DMS79 treated with DMSO at 0.1 percent for 48 hours (cell line): ENCODE data around the gene SPESP1.
"Not testable (repeated sequence)": the region's sequence is repeated elsewhere in the genome, so short reads cannot be mapped to it uniquely, and the experiment has no call there.

Experiments used
- DNase-seq: peaks from one replicate; lab custom pipeline; 2025; lab: John Stamatoyannopoulos, UW

The SPESP1 gene

GRCh38 chr15:68963719-68964118 lies 33.4 kb downstream of the SPESP1 start:
- not testable (repeated sequence) for DNase-seq

- DNase-seq: no peak
These were observed 36.7 kb downstream of the SPESP1 start for GRCh38 chr15:68966996-68967395.

GRCh38 chr15:68967948-68968347 lies 37.6 kb downstream of the SPESP1 start:
- DNase-seq: no peak

- no peak for DNase-seq
These were observed 39.0 kb downstream of the SPESP1 start for GRCh38 chr15:68969298-68969697.

- no peak for DNase-seq
These were observed 42.1 kb downstream of the SPESP1 start for GRCh38 chr15:68972201-68973065.

GRCh38 chr15:68975651-68976160 lies 45.4 kb downstream of the SPESP1 start:
- not testable (repeated sequence) for DNase-seq

GRCh38 chr15:68977426-68977825 lies 47.1 kb downstream of the SPESP1 start:
- DNase-seq: not testable (repeated sequence)

GRCh38 chr15:68979006-68979405 lies 48.7 kb downstream of the SPESP1 start:
- no peak for DNase-seq

GRCh38 chr15:68979816-68980215 lies 49.5 kb downstream of the SPESP1 start:
- no peak for DNase-seq

GRCh38 chr15:68980786-68981185 lies 50.5 kb downstream of the SPESP1 start:
- no peak for DNase-seq

- DNase-seq: no peak
These were observed 51.6 kb downstream of the SPESP1 start for GRCh38 chr15:68981941-68982340.

- no peak for DNase-seq
These were observed 52.7 kb downstream of the SPESP1 start for GRCh38 chr15:68982976-68983563.

GRCh38 chr15:68983961-68984481 lies 53.7 kb downstream of the SPESP1 start:
- DNase-seq: no peak

GRCh38 chr15:68984586-68984985 lies 54.3 kb downstream of the SPESP1 start:
- DNase-seq: no peak

GRCh38 chr15:68985361-68985891 lies 55.1 kb downstream of the SPESP1 start:
- no peak for DNase-seq

- no peak for DNase-seq
These were observed 56.0 kb downstream of the SPESP1 start for GRCh38 chr15:68986322-68986721.

- no peak for DNase-seq
These were observed 56.8 kb downstream of the SPESP1 start for GRCh38 chr15:68987120-68987519.

- DNase-seq: no peak
These were observed 57.4 kb downstream of the SPESP1 start for GRCh38 chr15:68987676-68988075.

- no peak for DNase-seq
These were observed 59.4 kb downstream of the SPESP1 start for GRCh38 chr15:68989541-68990230.

- DNase-seq: no peak
These were observed 60.1 kb downstream of the SPESP1 start for GRCh38 chr15:68990231-68990991.

- DNase-seq: no peak
These were observed 60.7 kb downstream of the SPESP1 start for GRCh38 chr15:68990992-68991500.
